NCI-H2171 treated with DMSO at 0.1 percent for 48 hours (cell line): ENCODE results near the gene PLGRKT.
"Not testable (repeated sequence)": the region's sequence is repeated elsewhere in the genome, so short reads cannot be mapped to it uniquely, and the experiment has no call there.

Experiments used
- DNase-seq: peaks from one replicate; lab custom pipeline; 2025; lab: John Stamatoyannopoulos, UW

Gene PLGRKT

GRCh38 chr9:5430912-5431311 lies 6.8 kb downstream of the PLGRKT start:
- no peak for DNase-seq

- DNase-seq: no peak
Observed at GRCh38 chr9:5429873-5430564, 7.7 kb downstream of the PLGRKT start.

- DNase-seq: no peak
Observed at GRCh38 chr9:5428794-5429528, 8.8 kb downstream of the PLGRKT start.

- DNase-seq: no peak
Observed at GRCh38 chr9:5428172-5428571, 9.6 kb downstream of the PLGRKT start.

GRCh38 chr9:5427005-5427404 lies 10.7 kb downstream of the PLGRKT start:
- no peak for DNase-seq

- peak; percentile 59 for DNase-seq
Observed at GRCh38 chr9:5425006-5425628, 12.6 kb downstream of the PLGRKT start.

GRCh38 chr9:5422276-5422675 lies 15.4 kb downstream of the PLGRKT start:
- no peak for DNase-seq

- DNase-seq: no peak
Observed at GRCh38 chr9:5421163-5421562, 16.6 kb downstream of the PLGRKT start.

- no peak for DNase-seq
Observed at GRCh38 chr9:5419987-5420386, 17.7 kb downstream of the PLGRKT start.

- DNase-seq: no peak
Observed at GRCh38 chr9:5418481-5418880, 19.2 kb downstream of the PLGRKT start.

- DNase-seq: no peak
Observed at GRCh38 chr9:5416953-5417352, 20.8 kb downstream of the PLGRKT start.

GRCh38 chr9:5408596-5408995 lies 29.1 kb downstream of the PLGRKT start:
- no peak for DNase-seq

- no peak for DNase-seq
Observed at GRCh38 chr9:5402217-5402616, 35.5 kb downstream of the PLGRKT start.

GRCh38 chr9:5397547-5397946 lies 40.2 kb downstream of the PLGRKT start:
- DNase-seq: not testable (repeated sequence)

- DNase-seq: no peak
Observed at GRCh38 chr9:5395428-5395827, 42.3 kb downstream of the PLGRKT start.

- not testable (repeated sequence) for DNase-seq
Observed at GRCh38 chr9:5393976-5394375, 43.7 kb downstream of the PLGRKT start.

GRCh38 chr9:5393497-5393896 lies 44.2 kb downstream of the PLGRKT start:
- DNase-seq: no peak

GRCh38 chr9:5392285-5392684 lies 45.4 kb downstream of the PLGRKT start:
- no peak for DNase-seq

- peak; percentile 7 for DNase-seq
Observed at GRCh38 chr9:5389109-5389732, 48.5 kb downstream of the PLGRKT start.

GRCh38 chr9:5388026-5388819 lies 49.5 kb downstream of the PLGRKT start:
- DNase-seq: no peak

GRCh38 chr9:5384436-5384835 lies 53.3 kb downstream of the PLGRKT start:
- no peak for DNase-seq

- DNase-seq: no peak
Observed at GRCh38 chr9:5382479-5382878, 55.2 kb downstream of the PLGRKT start.
